HG03457 (cell line): ENCODE measurements around the gene SCN2B.

Experiments used
- ATAC-seq: cut with Tn5 transposase; IDR thresholded peaks from one replicate; pipeline ENCODE4 v1.9.1; 2021; ENCODE audit warnings: moderate number of reproducible peaks; ENCODE audit not compliant: unreplicated experiment

The SCN2B gene, protein sequence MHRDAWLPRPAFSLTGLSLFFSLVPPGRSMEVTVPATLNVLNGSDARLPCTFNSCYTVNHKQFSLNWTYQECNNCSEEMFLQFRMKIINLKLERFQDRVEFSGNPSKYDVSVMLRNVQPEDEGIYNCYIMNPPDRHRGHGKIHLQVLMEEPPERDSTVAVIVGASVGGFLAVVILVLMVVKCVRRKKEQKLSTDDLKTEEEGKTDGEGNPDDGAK

DNA sequence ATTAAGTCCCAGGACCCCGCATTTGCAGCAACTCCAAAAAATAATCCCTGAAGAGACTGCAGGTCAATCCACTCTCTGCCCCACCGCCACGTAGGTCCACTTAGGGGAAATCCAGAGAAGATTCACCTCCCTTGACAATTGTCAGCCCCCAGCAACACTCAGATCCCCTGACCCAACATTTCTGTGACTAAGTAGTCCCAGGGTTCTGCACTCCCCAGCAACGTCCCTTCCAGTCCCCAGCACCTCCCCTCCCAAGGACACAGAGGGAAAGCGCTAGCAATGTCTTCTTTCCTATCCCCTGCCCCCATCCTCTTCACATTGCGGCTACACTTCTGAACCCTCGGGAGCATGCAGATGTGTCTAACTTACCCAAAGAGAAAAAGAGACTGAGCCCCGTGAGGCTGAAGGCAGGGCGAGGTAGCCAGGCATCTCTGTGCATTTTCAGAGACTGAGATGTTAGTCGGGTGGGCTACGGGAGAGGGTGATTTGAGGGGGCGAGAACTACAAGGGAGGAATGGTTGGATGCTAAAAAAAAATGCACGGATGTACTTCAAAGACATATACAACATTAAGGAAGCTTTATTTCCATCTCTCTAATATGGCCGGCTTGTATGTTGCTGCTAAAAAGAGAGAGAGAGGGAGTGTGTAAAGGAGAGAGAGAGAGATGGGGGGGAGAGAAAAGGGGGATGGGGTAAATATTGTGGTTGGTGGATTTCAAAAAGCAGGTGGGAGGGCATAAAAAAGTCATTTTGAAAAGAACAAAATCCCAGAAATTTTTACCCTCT, at the start of gene SCN2B:
SCN2B (minus strand) TSS at position 647 of the 785 bp plus-strand sequence; CDS start at position 439, 208 bp downstream.
- no peak for ATAC-seq

DNA sequence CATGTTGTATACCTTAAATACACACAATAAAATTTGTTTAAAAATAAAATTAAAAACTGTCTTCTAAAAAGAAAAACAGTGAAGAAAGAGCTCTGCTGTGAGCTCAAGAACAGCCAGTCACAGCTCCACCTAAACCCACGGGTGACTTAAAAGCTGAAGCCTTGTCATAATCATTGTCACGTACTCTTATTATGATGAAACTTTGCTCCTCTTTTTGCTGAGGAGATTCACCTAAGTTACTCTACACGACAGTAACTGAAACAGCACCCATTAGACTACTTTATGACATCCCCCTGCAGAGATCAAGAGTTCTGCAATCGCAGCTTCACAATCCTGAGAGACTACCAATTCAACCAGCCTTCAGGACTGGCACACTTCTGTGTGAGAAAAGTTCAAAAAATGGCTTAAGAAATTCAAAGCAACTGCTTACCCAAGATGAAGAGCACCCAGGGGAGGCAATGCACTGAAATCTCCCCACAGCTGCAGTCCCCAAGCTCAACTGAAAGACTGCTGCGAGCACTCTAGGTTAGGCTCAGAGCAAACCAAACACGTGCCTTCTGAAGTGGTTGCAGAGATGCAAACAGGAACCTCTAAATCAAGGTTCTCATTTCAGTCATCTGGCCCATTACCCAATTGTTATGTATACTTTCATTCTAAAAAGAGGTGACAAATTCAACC, 48.2 kb upstream of the SCN2B start, which contains the start of gene JAML:
JAML (minus strand) TSS at position 501 of the 678 bp plus-strand sequence. CDS start 10,145 bp downstream, outside the sequence.
- ATAC-seq: no peak

DNA sequence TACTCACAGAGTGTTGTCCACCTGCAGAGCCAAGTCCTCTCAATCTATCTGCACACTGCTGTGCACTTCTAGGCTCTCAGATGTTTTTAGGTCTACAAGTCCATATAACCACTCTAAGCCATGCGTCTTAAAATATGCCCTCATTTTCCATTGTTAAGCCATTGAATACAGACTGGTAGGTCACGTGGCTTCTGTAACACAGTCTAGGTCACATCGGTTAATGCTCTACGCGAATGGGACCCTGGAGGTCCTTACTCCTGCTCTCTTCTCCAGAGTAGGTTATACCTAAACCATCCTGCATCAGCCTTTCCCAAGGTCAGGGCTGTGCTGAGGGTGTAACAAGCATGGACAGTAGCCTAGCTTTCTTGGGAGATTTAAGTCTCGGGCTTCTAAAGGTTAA, 47.6 kb upstream of the SCN2B start:
- ATAC-seq: no peak

DNA sequence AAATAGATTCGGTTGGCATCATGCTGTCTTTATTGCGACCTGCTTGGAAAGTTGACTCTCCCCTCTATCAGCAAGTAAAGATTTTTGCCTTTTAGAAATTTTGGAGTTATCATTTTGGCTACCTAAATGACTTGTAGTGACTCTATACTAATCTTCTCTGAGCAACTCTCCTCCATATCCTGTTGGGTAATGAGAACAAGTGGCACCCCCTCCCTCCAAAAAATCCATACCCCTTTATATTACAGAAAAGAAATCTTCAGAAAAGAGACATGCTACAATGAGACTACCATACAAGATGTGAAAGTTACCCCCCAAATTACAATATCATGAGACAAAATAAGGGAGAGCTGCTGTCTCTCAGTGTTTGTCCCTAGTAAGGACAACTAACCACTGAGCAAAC, 47.1 kb upstream of the SCN2B start:
- no peak for ATAC-seq

DNA sequence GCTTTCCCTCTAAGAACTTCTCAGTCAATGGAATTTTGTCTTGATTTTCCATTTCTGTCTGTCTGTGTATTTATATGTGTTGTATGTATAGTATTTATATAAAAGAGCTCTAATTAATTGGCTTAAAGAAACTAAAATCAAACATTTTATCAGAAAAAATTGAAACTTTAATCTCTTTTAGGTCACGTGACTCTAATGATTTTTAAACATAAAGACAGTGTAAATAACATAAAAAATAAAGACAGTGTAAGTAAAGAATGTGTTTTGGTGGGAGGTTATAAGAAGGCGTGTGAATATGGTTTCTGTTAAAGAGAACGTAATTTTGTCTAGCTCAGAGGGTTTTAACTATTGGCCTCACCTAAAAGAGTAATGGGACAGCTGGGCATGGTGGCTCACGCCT, 46.0 kb upstream of the SCN2B start:
- ATAC-seq: no peak

DNA sequence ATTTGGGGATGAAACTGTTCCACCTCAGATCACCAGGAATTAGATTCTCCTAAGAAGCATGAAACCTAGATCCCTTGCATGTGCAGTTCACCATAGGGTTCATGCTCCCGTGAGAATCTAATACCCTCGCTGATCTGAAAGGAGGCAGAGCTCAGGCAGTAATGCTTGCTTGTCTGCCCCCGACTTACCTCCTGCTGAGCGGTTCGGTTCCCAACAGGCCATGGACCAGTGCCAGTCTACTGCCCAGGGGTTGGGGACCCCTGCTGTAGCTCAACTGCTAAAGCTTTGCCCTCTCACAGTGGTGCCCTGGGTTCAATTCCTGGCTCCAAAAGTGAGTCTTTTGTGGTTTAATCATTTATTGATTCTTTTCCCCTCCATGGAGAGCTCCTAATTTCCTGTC, 45.0 kb upstream of the SCN2B start:
- no peak for ATAC-seq

DNA sequence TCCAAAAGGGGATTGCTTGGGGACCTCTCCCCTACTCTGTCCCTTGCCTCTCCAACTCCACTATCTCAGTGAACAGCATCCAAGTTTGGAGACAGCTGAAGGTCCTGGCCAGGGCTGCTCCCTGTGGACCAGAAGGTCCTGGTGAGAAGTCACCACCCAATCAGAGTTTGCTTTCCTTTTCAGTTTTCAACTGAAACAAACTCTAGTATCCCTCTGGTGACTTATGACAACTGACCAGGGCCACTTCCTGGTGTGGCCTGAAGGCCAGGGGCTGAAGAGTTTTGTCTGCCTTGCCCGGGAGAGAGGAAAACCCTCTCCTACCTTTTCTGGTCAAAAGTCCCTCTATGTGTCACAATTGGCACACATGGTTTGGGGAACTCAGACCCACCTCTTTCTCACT, 43.3 kb upstream of the SCN2B start:
- no peak for ATAC-seq

DNA sequence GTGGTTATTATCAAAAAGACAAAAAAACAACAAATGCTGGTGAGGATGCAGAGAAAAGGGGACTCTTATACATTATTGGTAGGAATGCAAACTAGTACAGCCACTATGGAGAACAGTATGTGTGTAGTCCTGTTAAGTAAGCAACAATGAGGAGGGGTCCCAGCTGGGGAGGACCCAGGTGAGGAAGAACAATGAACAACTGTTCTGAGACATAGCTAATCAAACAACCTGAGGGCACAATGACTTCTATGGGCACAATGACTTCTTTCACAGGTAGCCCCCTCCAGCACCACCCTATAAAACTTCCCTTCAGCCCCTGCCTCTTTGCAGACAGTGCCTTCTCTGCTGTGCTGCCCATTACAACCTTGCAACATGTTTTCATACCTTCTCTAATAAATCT, 42.8 kb upstream of the SCN2B start:
- ATAC-seq: no peak

DNA sequence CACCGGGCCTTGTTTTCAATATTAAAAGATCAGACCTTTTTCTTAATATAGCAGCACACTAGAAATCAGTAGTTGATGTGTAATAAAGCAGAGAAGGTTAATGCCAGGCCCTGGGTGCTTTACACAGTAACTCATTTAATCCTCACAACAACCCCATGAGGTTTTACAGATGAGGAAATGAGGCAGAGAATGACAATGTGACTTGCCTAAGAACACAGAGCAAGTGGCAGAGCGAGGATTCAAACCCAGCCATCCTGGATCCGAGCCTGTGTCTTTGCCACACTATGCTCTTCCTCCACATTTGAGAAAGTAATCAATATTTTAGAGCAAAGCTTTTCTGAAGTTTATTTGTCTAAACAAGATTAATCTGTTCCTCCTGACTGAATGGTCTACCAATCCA, 41.1 kb upstream of the SCN2B start:
- ATAC-seq: no peak

DNA sequence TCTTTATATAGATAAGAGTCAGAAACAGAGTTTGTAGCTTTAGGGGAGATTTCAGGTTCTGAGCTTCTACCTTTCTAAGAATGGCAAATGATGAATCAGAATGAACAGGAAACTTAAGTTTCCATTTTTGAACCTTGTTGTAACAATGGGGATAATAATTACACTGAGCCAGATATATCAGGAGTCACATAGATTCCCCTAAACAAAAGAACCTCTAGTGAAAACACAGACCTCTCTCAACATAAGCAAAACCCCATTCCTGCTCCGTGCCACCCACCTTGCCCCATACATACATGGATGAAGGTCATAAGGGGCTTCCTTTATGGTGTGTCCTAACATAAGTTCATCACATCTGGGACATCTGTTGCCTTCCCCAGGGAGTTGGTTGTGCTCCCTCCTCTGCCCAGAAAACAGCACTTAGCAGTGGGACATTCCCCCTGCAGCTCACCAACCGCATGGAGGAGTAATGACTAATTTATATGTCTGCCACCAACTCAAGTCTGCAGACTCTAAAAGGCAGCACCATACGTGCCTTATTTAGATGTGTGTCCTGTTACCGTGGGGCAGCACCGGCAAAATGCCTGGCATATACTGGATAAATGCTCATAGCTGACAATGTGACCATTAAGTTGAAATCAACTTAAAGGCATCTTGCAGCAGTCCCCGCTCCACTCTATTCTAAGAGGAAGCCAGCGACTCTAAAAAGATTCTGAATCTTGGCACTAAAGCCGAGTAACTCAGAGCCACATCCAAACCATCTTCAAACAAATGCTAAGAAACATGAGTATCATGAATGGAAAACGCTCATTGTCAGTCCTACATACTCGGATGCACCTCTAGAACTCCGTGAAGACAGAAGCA, 40.4 kb upstream of the SCN2B start:
- ATAC-seq: no peak

DNA sequence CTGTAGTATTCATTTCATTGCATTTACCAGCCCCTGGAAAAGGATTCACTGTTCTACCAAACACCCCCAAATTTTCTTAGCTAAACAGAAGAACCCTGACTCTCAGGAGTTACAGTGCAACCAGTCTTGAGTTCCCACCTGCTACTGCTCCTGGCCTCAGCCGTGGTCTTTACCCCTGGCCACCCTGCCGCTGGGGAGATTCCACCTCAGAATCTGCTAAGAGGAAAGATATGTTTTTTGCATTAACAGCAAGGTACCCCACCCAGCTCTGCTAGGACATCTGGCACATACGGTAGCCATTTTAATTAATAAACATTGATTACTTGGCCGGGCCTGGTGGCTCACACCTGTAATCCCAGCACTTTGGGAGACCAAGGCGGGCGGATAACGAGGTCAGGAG, 39.3 kb upstream of the SCN2B start:
- no peak for ATAC-seq

DNA sequence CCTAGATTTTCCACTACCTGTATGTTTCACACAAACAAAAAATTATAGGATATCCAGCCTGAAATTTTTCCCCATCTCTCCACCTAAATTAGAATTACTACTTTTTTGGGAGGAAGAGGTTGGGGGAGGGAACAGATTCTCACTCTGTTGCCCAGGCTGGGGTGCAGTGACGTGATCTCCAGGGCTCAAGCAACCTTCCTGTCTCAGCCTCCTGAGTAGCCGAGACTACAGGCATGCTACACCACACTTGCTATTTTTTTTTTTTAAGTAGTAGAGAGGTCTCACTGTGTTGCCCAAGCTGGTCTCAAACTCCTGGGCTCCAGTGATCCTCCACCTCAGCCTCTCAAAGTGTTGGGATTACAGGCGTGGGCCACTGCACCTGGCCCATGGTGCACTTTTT, 38.8 kb upstream of the SCN2B start:
- ATAC-seq: no peak

DNA sequence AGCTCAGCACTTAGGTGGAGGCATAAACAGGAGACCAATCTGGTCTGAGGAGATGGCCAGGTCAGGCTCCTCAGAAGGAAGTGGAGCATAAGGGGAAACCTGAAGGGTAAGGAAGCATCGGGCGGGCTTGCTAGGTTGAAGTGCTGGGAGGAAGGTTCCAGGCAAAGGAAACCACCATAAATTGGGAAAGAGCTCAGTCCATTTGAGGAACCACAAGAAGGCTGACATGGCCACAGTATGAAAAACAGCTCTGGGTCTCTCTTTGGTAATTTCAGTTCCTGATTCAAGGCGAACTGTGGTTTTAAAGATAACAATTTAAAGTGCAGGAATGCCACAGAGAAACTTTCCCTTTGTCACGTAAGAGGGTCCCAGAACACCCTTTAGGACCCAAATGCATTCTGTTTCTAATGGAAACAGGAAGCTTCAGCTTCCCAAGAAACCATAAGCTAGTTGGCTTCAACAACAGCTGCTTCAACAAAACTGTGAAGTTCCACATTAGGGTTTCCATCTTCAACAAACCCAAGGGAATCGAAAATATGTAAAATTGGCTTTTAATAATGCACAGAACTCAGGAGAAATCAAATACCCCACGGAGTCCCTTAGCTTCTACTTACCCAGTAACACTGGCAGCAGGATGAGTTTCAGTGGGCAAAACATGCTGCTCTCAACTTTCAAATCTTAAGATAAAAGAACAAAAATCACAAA, 37.9 kb upstream of the SCN2B start:
- no peak for ATAC-seq

DNA sequence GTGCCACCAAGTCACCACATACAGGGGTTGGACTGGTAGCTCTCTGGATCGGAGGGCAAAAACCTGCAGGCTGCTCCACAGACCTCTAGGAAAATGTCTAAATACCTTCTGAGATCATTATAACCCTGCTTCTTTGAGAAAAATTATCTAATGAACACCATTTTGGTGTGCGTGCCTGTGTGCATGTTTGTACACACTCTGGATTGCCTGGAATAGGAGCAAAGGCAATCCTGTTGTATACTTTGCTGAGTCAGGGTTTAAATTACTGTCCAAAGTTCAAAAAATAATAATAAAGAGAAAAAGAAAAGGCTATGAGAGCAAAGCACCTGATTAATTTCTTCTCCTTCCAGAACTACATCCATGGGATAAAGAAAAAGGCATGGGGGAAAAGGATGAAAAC, 37.3 kb upstream of the SCN2B start:
- ATAC-seq: no peak

DNA sequence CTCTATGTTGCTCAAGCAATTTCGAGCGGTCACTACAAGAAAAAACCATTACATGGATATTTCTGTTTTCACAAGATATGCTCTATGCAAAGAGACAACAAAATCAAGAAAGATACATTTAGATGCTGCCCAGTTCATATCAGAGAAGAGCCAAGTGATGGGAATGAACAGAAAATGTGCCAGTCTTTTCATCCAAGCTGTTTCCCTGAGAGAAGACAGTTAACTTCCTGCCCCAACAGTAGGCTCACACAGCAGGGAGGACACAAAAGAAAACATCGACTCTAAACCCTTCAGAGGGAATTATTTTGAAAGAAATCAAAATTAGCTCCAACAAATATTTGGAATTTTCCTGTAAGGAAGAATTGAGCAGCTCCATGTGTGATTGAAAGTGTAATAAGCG, 36.8 kb upstream of the SCN2B start:
- no peak for ATAC-seq

DNA sequence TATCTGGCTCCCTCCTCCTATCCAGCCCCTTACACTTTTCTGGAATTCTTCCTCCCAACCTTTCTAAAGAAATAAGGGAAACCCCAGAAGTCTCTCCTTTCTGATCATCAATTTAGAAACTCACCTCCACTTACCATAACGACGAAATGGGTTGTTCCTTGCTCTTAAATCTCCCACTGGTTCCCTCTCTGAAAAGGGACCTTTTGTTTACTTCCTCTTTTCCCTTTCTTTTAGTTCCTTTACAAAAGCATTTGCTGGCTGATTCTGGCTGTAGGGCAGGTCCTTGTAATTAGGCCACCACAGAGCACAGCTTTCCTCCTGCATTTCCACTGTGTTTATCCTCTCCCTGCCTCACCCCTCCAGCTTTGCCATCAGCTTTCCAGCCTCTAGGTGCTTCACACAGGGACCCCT, 36.3 kb upstream of the SCN2B start:
- no peak for ATAC-seq

DNA sequence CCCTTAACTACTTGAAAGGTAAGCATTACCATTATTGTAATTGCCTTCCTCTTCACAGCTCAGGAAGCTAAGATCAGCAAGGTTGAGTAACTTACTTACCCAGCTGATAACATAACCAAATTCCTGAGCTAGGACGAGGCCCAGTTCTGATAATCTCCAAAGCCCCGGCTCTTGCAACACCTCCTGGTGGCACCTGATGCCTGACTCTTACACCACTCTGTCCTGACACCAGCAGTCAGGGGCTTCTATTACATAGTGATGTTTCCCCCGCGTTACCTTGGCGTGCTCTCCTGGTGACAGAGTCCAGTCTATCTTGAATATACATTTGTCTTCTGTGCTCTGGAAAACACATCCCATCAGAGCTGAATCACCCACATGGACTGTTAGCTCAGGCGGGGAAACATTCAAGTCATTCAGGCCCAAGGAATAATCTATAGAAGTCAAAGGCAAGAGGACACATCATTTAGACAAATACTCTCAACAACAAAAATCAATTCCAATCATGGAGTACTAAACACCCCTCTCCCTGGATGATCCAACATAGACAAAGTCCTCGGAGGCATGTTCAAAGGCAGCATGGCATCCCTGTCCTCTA, 35.8 kb upstream of the SCN2B start:
- ATAC-seq: no peak

DNA sequence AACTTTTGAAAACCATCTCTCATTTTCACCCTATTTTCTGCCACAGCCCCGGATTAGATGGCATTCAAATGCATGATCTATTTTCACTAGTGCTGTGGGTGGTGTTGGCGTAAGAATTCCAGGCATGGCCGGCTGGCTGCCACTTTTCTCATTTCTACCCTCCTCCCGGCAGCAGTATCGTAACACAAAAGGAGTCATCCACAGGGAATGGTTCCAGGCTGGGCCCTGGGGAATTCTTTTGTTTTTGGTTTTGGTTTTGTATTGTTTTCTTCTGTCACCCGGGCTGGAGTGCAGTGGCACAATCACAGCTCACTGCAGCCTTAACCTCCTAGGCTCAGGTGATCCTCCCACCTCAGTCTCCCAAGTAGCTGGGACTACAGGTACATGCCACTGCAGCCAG, 34.6 kb upstream of the SCN2B start:
- ATAC-seq: no peak

DNA sequence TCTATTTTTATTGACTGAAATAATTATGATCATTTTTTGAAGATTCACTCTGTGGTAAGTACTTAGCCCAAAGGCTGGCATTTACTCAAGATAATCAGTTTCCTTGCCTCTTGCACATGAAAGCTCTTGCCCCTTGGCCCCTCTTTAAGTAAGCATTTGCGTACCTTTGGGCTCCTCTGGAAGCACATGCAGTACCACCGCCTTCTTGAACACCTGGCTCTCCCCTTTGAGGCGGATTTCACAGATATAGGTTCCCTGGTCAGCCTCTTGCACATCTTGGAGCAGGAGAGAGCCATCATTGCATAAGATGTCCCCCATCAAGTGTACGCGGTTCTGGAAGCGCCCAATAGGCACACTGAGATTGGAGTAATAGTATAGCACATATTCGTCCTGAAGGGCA, 33.9 kb upstream of the SCN2B start:
- no peak for ATAC-seq

DNA sequence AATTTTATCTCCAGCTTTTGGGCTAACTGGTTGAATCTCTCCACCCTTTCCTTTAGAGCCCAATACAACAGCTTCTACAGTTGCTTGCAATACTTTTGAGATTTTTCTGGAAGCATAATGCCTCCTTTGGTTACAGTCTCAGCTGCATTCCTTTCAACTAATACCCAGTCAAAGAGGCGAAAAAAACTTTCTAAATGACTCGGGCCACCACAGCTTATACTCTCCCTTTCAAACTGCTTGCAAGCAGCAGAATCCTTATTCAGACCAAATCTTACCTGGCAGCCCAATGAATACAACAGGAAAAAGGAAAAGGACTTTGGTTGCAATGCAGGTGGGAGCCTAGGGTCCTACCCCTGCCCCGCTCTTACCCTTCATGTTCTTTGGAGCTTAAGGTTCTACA, 32.6 kb upstream of the SCN2B start:
- no peak for ATAC-seq
